ENCODE data around the gene ST6GAL1.

DNA sequence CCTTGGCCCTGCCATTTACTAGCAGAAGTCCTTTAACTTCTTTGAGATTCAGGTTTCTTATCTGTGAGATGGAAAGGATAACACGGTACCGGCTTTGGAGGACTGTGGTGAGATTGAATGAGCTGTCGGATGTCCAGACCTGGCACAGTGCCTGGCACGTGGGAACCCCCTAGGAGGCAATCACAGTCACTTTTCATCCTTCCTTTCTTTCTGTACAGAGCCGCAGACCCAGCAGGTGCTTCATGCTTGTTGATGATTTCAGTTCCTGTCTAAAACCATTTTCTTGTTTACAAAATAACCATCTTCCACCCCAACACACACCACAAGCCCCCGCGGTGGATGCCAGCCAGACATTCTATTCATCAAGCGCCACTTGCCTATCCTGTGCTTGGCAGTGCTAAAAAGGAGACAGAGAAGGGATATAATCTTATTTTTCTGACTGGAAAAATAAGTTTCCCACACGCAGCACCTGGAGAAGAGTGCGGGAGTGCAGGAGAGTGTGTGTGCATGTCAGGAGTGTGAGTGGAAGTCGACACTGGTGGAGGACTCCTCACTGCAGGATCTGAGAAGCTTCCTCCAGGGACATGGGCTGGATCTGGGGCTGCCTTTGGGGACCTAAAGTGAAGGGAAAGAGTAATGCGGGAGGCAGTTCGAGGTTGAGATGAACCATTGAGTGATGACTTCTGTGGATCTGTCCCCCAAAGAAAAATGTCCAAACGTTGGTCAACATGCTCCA lies 85.7 kb downstream of the ST6GAL1 start:
- TF ChIP-seq, protein P1, sequence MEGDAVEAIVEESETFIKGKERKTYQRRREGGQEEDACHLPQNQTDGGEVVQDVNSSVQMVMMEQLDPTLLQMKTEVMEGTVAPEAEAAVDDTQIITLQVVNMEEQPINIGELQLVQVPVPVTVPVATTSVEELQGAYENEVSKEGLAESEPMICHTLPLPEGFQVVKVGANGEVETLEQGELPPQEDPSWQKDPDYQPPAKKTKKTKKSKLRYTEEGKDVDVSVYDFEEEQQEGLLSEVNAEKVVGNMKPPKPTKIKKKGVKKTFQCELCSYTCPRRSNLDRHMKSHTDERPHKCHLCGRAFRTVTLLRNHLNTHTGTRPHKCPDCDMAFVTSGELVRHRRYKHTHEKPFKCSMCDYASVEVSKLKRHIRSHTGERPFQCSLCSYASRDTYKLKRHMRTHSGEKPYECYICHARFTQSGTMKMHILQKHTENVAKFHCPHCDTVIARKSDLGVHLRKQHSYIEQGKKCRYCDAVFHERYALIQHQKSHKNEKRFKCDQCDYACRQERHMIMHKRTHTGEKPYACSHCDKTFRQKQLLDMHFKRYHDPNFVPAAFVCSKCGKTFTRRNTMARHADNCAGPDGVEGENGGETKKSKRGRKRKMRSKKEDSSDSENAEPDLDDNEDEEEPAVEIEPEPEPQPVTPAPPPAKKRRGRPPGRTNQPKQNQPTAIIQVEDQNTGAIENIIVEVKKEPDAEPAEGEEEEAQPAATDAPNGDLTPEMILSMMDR (IDR thresholded peaks at IDR 0.05) = no peak
- no peak for TF ChIP-seq MEF2A (IDR thresholded peaks at IDR 0.05; ENCODE audit: borderline replicate concordance, low read depth)
- TF ChIP-seq TEAD4 (IDR thresholded peaks at IDR 0.05; ENCODE audit: borderline replicate concordance, insufficient read depth) = no peak
- TF ChIP-seq FOXJ3 (CRISPR knock-in tag; IDR thresholded peaks at IDR 0.05) = no peak
- TF ChIP-seq ELF1 (IDR thresholded peaks at IDR 0.05) = no peak
- no peak for TF ChIP-seq POLR2AphosphoS5 (IDR thresholded peaks at IDR 0.05; ENCODE audit: low read depth, low read length)
- TF ChIP-seq RAD21 (IDR thresholded peaks at IDR 0.05; ENCODE audit: low read length) = no peak
- no peak for TF ChIP-seq SIN3A (IDR thresholded peaks at IDR 0.05; ENCODE audit: borderline replicate concordance, low read depth, low read length)

Data from SK-N-SH (cell line).